GM21367 (cell line): ENCODE results near the gene SPSB1.

ENCODE experiments used
- ATAC-seq: cut with Tn5 transposase; IDR thresholded peaks from one replicate; pipeline ENCODE4 v1.9.1; 2021; ENCODE audit not compliant: unreplicated experiment

The SPSB1 gene

DNA sequence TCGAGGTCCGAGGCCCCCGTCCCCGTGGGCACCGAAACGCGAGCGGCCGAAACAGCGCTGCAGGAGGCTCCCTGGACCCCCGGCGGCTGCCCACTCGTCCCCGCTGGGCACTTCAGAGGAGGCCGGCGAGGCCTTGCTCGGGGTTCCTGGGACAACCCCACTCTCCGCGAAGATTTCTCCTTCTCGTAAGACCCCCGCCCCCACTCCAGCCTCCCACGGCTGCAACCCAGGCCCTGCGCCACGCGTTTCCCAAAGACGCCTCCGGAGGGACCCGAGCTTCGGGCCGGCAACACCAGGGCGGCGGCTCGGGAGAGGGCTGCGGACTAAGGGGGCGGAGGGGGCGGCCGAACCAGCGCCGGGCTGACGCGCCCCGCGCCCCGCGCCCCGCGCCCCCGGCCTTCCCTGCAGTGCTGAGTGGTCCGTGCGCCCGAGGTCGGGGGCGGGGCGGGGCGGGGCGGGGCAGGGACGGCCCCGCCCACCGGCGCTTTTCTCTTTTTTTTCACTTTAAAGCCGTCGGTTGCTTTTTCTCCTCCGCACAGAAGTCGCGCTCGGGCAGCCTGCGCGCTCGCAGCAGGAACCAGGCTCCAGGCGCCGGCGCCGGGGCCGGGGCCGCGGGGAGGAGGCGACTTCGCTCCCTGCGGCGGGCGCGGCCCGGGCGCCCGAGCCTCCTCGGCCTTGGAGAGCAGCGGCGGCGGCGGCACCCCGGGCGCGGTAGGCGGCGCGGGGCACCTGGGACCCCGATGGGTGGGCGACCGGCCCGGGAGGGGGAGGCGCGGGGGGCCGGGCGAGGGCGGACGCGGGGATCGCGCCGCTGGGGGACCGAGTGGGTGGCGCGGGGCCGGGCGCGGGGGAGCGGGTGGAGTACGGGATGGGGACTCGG, at the start of gene SPSB1:
Gene SPSB1 (plus strand): TSS at position 534 of the 880 bp plus-strand sequence. CDS start 62,998 bp downstream, outside the sequence.
- no peak for ATAC-seq

DNA sequence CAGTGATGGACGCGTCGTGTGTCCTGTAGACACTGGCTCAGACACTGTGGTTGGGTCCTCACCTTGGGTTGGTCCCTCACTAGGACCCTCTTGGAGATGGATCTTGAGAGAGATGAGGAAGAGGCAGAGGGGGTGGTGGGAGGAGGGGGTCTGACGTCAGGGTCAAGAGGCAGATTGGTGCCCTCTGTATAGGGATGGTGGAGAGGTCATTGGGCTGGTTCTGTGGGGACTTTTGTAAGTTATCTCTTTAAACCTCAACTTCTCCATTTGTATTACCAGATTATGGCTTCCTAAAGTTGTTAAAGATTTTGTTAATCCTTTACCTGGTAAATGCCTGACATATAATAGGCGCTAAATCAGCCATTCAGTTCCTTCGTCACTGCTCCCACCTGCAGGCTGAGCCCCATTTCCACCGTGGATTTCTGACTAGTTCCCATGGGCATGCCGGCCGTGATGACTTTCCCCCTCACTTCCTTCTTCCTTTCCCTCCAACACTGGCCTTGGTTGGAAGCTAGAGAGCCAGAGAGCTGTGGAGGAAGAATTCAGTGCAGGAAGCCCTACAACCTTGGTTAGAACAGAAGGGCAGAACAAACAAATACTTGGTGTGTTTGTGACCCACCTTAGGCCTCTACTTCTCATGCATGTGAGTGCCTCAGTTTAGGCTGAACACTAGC, 49.5 kb upstream of the SPSB1 start:
- ATAC-seq = no peak

DNA sequence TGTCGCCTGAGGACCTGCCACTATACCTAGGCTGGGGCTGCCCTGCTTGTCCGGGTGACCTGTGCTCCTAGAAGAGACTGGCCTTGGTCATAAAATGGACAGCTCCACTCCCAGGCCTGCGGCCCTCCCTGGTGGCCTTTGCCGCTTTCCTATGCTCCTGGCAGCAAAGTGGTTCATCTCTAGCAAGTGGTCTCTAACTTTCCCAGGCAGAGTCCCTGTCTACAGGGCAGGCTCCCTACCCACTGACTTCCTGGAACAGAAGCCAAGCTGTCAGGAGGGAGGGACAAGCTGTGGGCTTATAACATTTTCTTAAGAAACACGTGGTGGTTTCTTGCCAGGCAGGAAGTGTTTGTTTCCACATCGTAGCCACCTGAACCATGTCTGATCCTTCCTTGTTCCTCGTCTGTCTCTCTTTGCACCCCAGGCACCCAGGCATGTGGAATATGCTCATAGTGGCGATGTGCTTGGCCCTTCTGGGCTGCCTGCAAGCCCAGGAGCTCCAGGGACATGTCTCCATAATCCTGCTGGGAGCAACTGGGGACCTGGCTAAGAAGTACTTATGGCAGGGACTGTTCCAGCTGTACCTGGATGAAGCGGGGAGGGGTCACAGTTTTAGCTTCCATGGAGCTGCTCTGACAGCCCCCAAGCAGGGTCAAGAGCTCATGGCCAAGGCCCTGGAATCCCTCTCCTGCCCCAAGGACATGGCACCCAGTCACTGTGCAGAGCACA, 48.0 kb upstream of the SPSB1 start:
- no peak for ATAC-seq

DNA sequence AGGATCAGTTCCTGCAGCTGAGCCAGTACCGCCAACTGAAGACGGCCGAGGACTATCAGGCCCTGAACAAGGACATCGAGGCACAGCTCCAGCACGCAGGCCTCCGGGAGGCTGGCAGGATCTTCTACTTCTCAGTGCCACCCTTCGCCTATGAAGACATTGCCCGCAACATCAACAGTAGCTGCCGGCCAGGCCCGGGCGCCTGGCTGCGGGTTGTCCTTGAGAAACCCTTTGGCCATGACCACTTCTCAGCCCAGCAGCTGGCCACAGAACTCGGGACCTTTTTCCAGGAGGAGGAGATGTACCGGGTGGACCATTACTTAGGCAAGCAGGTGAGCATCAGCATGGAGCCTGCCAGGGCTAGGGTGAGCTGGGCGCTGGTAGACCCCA, 47.5 kb upstream of the SPSB1 start:
- no peak for ATAC-seq

DNA sequence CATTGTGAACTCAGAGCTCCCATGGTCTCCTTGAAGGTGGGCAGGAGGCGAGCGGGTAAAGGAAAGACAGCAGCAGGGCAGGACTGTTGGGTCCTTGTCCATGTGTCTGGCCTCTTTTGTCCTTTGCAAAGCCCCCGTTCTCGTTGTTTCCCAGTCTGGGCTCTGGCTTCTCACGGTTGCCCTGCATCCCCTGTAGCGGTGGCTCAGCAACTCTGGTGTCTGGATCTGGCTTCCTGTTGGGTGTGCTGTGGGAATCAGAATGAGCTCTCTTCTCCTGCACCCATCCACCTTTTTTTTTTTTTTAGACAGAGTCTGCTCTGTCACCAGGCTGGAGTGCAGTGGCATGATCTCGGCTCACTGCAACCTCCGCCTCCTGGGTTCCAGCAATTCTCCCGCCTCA, 47.0 kb upstream of the SPSB1 start:
- no peak for ATAC-seq

DNA sequence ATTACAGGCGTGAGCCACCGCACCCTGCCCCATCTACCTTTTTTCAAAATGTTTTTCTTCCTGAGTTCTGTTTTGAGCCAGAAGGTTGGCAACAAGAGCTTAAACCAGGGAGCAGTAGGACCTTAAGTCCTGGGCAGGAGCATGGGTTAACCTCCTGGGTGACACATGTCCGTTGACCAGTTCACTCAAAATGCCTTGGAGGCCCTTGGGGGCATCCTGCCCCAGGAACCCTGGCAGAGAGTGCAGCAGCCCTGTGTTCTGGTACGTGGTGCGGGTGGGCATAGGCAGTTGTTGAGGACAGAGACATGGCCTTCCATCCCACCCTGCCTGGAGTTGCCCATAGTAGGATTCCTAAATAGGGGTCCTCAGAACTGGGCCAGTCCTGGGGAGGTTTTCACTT, 46.5 kb upstream of the SPSB1 start:
- no peak for ATAC-seq

DNA sequence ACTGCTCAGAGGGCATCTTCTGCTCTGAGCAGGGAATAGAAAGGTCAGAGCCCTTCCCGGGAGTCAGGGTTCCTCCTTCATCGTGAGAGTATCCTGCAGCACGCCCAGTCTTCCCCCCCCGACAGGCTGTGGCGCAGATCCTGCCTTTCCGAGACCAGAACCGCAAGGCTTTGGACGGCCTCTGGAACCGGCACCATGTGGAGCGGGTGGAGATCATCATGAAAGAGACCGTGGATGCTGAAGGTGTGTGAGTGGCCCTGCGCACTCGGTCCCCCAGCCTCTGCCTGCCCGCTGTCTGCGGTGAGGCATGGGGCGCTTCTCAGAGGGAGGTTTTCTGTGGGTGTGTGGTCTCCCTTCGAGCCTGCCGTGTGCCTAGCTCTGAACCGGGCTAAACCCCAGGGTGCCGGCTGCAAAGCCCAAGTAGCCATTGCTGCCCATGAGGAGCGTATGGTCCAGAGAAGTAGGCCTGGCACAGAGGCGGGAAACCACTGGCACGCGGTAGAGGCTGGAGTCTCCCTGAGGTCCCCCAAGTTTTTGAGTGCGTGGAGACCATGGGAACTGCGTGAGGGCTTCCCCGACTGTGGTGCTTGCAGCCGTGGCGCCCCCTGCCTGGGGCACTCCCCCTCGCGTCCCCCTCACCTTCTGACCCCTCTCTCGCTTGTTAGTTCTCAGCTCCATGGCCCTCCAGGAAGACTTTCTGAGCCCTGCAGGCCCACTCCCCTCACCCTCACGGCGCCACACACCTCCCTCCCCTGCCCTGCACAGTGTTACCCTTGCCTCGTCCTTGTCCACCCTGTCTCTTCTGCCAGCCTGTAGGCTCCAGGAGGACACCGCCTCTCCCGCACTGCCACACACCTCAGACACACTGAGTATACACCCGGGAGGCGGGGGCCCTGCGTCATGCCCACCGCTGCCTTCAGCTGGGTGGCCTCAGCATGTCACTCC, 45.6 kb upstream of the SPSB1 start:
- no peak for ATAC-seq

DNA sequence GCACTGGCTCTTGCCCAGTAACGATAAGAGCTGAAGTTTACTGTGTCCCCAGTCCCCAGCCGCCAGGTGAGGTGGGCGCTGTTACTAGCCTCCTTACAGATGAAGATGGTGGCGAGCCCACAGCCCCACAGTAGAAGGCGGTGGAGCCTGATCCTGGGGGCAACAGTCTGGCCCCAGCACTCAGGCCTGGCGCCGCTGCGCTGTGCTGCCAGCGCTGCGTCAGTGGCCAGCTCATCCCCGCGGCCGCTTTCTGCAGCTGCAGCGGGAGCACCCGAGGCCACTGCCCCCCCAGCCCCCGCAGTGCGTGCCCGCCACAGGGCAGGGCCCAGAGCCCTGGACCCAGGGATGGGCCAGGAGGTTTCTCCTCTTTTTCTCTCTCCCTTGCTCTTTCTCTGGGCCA, 44.8 kb upstream of the SPSB1 start:
- no peak for ATAC-seq

DNA sequence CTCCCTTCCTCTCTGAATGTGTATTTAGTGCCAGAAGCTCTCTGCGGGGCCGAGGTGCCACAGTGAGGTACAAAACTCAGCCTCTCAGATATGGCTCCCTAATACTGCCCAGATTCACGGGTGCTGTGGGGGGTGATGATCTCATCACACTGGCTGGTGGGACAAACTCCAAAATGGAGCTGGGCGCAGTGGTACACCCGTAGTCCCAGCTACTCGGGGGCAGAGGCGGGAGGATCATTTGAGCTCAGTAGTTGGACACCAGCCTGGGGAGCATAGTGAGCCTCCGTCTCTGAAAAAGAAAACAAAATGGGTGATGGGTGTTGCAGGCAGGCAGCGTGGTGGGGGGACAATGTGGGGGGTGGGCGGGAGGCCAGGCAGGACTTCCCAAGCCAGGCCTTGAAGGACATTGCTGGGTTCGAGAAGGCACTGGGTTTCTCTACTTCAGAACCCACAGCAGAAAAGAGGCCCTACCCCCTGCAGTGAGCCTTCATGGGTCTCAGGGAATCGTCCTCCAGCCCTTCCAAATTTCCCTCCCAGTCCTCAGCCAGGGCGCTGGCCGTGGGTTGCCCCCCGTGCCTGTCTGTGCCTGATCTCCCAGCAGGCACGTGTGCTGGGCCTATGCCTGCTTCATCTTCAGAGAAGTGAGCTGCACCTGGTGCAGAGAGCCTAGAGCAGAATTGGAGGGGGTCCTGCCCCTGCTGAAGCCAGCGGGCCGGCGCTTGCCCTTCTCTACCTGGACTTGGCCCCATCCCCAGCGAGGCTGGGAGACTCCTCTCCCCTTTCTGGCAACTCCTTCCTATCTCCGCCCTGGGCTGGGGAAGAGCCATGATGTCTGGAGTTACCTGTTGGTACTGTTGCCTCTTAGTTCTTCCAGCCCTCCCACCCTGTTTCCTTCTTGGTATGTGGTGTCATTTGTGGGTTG, 44.1 kb upstream of the SPSB1 start:
- ATAC-seq = no peak

DNA sequence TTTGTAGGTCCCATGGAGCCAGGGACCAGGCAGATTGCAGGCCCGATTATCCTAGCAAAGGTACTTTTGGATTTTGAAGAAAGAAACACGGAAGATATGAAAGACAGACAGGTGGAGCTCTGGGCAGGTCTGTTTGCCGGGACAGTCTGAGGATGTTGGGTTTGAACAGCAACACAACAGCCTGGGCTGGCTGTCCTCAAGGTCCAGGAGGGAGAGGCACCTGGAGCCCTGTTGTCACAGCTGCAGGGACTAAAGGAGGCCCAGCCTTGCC, 43.5 kb upstream of the SPSB1 start:
- no peak for ATAC-seq

DNA sequence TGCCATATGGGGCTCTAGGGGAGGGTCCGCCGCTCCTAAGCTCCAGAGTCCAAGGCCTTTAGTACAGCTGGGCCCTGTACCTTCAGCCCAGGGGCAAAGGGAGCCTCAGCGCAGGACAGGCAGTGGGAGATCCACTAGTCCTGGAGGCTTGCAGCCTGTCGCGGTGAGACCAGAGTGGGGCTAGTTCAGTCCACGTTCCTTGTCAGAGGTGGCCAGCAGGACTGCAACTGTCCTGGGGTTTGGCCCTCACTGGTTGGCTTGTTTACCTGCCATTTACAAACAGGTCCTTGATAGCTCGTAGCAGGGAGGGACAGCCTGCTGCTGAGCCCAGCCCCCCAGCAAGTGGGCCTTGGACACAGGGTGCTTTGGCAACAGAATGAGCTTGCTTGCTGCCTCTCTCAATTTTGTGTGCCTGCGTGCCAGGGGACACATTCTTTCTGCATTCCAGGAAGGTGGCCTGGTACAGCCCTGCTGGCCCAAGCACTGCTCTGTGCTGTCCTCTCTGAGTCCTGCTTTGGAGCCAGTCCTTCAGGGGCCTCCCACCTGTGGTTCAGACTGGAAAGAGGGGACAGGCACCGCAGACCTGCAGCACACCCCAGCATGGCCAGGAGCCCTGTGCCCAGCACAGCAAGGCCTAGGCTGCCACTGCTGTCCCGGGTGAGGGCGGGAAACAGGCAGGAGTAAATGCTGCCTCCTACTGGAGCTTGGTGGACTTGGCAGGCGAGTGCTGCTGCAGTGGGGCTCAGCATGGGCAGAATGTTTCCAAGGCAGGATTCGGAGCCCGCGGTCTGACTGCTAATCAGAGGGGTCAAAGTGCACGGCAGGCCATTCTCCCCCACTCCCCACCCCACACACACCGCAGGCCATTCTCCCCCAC, 42.9 kb upstream of the SPSB1 start:
- ATAC-seq = no peak

DNA sequence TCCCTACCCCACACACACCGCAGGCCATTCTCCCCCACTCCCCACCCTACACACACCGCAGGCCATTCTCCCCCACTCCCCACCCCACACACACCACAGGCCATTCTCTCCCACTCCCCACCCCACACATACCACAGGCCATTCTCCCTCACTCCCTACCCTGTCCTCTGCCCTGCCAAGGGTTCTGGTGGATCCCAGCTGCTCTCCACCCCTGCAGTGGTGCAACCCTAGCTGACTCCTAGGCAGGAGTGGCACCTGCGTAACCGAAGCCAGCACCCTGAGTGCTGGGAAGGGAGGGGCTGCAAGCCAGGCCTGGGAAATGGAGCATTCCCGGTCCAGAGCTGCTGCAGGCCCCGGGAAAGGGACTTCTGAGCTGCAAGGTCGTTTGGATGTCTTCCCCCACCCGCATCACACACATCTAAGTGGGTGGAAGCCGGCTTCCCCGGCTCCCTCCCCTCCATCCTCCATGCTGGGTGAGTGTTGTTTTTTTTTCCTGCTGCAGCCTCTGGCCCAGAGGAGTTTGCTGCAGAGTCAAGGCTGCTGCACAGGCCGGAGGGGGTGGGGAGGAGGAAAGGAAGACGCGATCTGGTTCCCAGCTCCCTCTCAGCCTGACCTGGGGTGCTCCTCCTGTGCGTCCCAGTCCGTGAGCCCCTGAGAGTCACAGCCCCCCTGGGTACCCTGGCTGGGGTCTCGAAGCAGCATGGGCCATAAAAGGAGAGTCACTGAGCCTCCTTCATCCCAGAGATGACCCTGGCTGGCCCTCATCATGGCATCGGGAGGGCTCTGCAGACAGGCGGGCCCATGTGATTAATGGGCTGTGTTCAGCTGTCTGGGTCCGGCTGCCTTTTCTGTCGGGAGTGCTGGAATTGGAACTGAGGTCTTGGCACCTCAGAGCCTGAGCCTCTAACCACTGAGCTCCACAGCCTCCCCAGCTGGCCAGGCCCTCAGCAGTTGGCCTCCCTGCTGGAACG, 42.0 kb upstream of the SPSB1 start:
- no peak for ATAC-seq

DNA sequence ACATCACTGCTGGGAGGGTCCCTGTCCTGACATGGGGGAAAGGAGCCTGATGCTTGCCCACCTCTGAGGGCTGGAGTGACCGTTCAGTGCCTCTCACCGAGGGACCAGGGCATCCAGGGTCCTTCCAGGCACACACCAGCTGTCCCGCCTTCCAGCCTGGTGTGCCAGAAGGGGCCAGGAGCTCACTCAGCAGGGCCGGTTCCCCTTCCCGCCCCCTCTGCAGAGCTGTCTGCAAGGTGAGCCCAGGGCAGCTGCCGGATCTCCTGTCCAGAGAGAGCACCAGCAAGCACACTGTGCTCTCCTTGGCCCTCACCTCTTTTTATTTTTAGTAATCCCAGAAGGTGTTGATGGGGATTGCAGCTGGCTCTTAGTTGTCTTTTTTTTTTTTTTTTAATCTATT, 41.2 kb upstream of the SPSB1 start:
- no peak for ATAC-seq

DNA sequence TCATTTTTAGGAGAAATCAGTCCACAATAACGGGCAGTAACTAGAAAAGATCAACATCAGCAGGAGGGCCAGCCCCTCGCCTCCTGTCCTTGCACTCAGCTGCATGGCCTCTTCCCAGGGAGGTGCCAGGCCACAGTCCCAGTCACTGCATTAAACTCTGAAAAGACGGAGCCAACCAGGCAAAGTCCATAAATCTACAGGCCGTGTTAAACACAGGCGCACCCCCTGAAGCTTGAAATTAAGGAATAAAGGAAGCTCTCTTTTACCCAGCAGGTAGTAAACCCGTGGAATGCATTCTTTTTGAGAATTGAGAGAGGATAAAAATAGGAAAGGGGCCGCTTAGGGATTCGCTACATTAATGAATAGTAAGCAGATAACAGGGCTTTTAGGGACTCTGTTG, 39.7 kb upstream of the SPSB1 start:
- ATAC-seq = no peak

DNA sequence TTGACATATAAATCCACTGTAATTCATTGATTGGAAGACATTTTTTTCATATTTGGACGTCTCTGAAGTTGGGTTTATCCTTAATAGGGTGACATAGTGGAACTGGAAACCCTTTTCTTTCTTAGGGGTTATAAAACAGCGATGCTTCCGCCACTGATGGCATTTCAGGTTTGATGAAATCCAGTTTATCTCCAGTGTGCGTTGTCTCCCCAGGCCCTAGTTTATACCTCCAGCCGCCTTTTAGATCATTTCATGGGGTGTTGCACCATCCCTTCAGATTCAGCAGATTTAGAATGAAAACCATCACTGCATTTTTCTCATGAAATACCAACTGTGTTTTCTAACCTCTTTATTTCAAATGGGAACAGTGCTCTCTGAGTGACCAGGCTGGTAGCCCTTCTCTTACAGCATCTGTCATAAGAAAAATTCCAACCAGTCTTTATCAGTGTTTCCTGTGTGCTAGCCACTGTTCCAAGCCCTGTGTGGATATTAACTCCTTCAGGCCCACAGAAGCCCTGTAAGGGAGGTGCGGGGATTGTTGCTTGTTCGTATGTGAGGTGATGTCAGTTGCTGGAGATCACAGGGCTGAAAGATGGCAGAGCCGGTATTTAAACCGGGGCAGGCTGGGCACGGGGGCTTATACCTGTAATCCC, 39.1 kb upstream of the SPSB1 start:
- no peak for ATAC-seq

DNA sequence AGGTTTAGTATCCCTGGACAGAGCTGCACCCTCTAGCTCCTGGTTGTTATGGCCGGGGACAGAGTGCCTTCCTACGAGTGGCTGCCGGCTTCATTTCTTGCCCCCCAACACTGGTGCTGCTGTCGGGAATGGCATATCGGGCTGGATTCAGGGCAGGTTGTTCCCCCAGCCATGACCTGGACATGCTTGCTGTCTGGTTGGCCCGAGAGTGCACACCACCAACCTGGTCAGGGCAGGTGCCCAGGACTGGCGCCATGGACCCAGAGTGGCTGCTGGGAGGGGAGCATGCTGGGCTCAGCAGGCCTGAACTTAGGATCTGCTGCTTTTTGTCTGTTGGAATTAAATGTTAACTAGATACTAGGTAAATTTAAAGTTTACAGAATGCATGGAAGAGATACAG, 36.4 kb upstream of the SPSB1 start:
- no peak for ATAC-seq

DNA sequence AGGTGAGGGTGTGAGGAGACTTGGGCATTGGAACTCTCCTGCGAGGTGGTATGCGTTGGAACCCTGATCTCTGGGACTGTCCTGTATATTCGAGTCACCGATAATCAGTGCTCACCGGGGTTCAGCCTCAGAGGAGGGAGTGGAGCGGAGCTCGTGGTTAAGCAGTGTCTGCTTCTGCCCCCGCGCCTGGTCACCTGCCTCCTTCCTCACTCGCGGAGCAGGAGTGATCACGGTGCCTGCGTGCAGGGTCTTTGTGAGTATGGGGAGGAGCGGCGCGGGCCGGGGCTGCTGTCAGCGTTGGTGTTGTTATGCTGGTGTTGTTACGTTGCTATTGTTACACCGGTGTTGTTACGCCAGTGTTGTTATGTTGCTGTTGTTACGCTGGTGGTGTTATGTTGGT, 34.8 kb upstream of the SPSB1 start:
- ATAC-seq = no peak
